Measurements from ENCODE around the gene SLC44A1. TPM values are rescaled to one million over a fixed set of nuclear protein-coding genes. Genes with fewer than 3 reads are reported as not detected.

SLC44A1 gene
- total RNA-seq, 6 donors from 2014 or later = 15.7 to 62.2 (median 44.6) TPM

- no peaks in the 10 kb centered on the region for H3K27me3 ChIP-seq
- no peaks in the 10 kb centered on the region for H3K36me3 ChIP-seq
- H3K27ac ChIP-seq = no peak overlapping the region
- no peak overlapping the region for H3K4me3 ChIP-seq
- TF ChIP-seq POLR2AphosphoS5 (IDR thresholded peaks at IDR 0.05) = no peak
- no peak for TF ChIP-seq POLR2A (IDR thresholded peaks at IDR 0.05)
- ATAC-seq (ENCODE audit: low FRiP score in 2 of 2) (no peak), DNase-seq (no peak)
- H3K9me3 ChIP-seq = no peaks in the 10 kb centered on the region
- H3K4me1 ChIP-seq = no peaks in the 10 kb centered on the region
These were observed 239.2 kb downstream of the SLC44A1 start for GRCh38 chr9:105483618-105484017.

GRCh38 chr9:105484226-105484625 is 239.8 kb downstream of the SLC44A1 start:
- 97 to 98% methylated on average over 2 of the region's 2 CpGs for WGBS, 2 donors
- ATAC-seq (ENCODE audit: low FRiP score in 2 of 2) = no peak
- DNase-seq = no peak
- Histone ChIP-seq H3K27ac (no peak overlapping the region), H3K27me3 (no peaks in the 10 kb centered on the region), H3K36me3 (no peaks in the 10 kb centered on the region), H3K4me3 (no peak overlapping the region), H3K9me3 (no peaks in the 10 kb centered on the region), H3K4me1 (no peaks in the 10 kb centered on the region)
- TF ChIP-seq CTCF (IDR thresholded peaks at IDR 0.05) (no peak), POLR2AphosphoS5 (IDR thresholded peaks at IDR 0.05) (no peak), POLR2A (IDR thresholded peaks at IDR 0.05) (no peak), EP300 (IDR thresholded peaks at IDR 0.05) (no peak)

GRCh38 chr9:105485131-105485530 is 240.7 kb downstream of the SLC44A1 start:
- DNase-seq = no peak
- TF ChIP-seq POLR2AphosphoS5 (IDR thresholded peaks at IDR 0.05) = no peak
- H3K36me3 ChIP-seq = no peaks in the 10 kb centered on the region
- no peak for ATAC-seq (ENCODE audit: low FRiP score in 2 of 2)
- no peak overlapping the region for H3K4me3 ChIP-seq
- H3K27ac ChIP-seq = no peak overlapping the region
- H3K9me3 ChIP-seq = no peaks in the 10 kb centered on the region
- no peaks in the 10 kb centered on the region for H3K4me1 ChIP-seq
- no peaks in the 10 kb centered on the region for H3K27me3 ChIP-seq

Other genes starting within 250 kb of the SLC44A1 start
- gene FSD1L, start 203.4 kb downstream of the SLC44A1 start, total RNA-seq = 10 to 100 TPM in 1 of 6 donors, 1 to 10 TPM in 5; 4.1 to 14.7 (median 5.8) TPM

Measured in upper lobe of left lung (tissue), 6 donors.